ENCODE measurements around the gene MEGF11.

The MEGF11 gene

GRCh38 chr15:66109826-66110225 lies 143.7 kb downstream of the MEGF11 start:
- no peak overlapping the region for H2AFZ ChIP-seq (ENCODE audit: low read depth, low read length, severe bottlenecking)
- no peak overlapping the region for H3K9ac ChIP-seq (ENCODE audit: low read length)
- no peak overlapping the region for H3K27ac ChIP-seq (ENCODE audit: low read depth, low read length)
- no peak overlapping the region for H3K4me3 ChIP-seq (ENCODE audit: insufficient read depth, low read length, poor library complexity, severe bottlenecking)
- no peaks in the 10 kb centered on the region for H3K9me2 ChIP-seq (replicated peaks; ENCODE audit: insufficient read depth, low read length)
- H3K79me2 ChIP-seq (ENCODE audit: insufficient read depth, low read length): no peaks in the 10 kb centered on the region
- no peaks in the 10 kb centered on the region for H3K27me3 ChIP-seq (ENCODE audit: low read length)
- no peaks in the 10 kb centered on the region for H3F3A ChIP-seq (ENCODE audit: insufficient read depth)
- H3K36me3 ChIP-seq (ENCODE audit: low read length): no peaks in the 10 kb centered on the region
- no peak overlapping the region for H3K4me2 ChIP-seq (ENCODE audit: low read depth, low read length, poor library complexity, severe bottlenecking)
- no peaks in the 10 kb centered on the region for H3K9me3 ChIP-seq (ENCODE audit: insufficient read depth, low read length)
- TF ChIP-seq CTCF (IDR thresholded peaks at IDR 0.05; ENCODE audit: insufficient read depth, low read length, poor library complexity, severe bottlenecking) (no peak), EZH2phosphoT487 (conservative IDR thresholded peaks at IDR 0.05; ENCODE audit: low read length) (no peak)
- H4K20me1 ChIP-seq (ENCODE audit: low read depth, low read length): no peaks in the 10 kb centered on the region

GRCh38 chr15:66108483-66109265 lies 144.9 kb downstream of the MEGF11 start:
- no peak overlapping the region for H3K4me2 ChIP-seq (ENCODE audit: low read depth, low read length, poor library complexity, severe bottlenecking)

GRCh38 chr15:66107070-66107469 lies 146.5 kb downstream of the MEGF11 start:
- Histone ChIP-seq H3F3A (ENCODE audit: insufficient read depth) (no peaks in the 10 kb centered on the region), H2AFZ (ENCODE audit: low read depth, low read length, severe bottlenecking) (no peak overlapping the region), H3K4me2 (ENCODE audit: low read depth, low read length, poor library complexity, severe bottlenecking) (no peak overlapping the region), H4K20me1 (ENCODE audit: low read depth, low read length) (no peaks in the 10 kb centered on the region), H3K4me3 (ENCODE audit: insufficient read depth, low read length, poor library complexity, severe bottlenecking) (no peak overlapping the region), H3K9me2 (replicated peaks; ENCODE audit: insufficient read depth, low read length) (no peaks in the 10 kb centered on the region), H3K9me3 (ENCODE audit: insufficient read depth, low read length) (no peaks in the 10 kb centered on the region), H3K79me2 (ENCODE audit: insufficient read depth, low read length) (no peaks in the 10 kb centered on the region), H3K36me3 (ENCODE audit: low read length) (no peaks in the 10 kb centered on the region), H3K9ac (ENCODE audit: low read length) (no peak overlapping the region), H3K27me3 (ENCODE audit: low read length) (no peaks in the 10 kb centered on the region), H3K27ac (ENCODE audit: low read depth, low read length) (no peak overlapping the region)
- no peak for TF ChIP-seq CTCF (IDR thresholded peaks at IDR 0.05; ENCODE audit: insufficient read depth, low read length, poor library complexity, severe bottlenecking)
- no peak for TF ChIP-seq EZH2phosphoT487 (conservative IDR thresholded peaks at IDR 0.05; ENCODE audit: low read length)

More at GRCh38 chr15:66108483-66109265, 144.9 kb downstream of the MEGF11 start:
- Histone ChIP-seq H3K9me3 (ENCODE audit: insufficient read depth, low read length) (no peaks in the 10 kb centered on the region), H3K9ac (ENCODE audit: low read length) (no peak overlapping the region), H3K4me3 (ENCODE audit: insufficient read depth, low read length, poor library complexity, severe bottlenecking) (no peak overlapping the region), H3K27ac (ENCODE audit: low read depth, low read length) (no peak overlapping the region), H3F3A (ENCODE audit: insufficient read depth) (no peaks in the 10 kb centered on the region), H3K27me3 (ENCODE audit: low read length) (no peaks in the 10 kb centered on the region), H3K79me2 (ENCODE audit: insufficient read depth, low read length) (no peaks in the 10 kb centered on the region), H3K9me2 (replicated peaks; ENCODE audit: insufficient read depth, low read length) (no peaks in the 10 kb centered on the region), H4K20me1 (ENCODE audit: low read depth, low read length) (no peaks in the 10 kb centered on the region), H3K36me3 (ENCODE audit: low read length) (no peaks in the 10 kb centered on the region), H2AFZ (ENCODE audit: low read depth, low read length, severe bottlenecking) (no peak overlapping the region)
- TF ChIP-seq EZH2phosphoT487 (conservative IDR thresholded peaks at IDR 0.05; ENCODE audit: low read length) (no peak), CTCF (IDR thresholded peaks at IDR 0.05; ENCODE audit: insufficient read depth, low read length, poor library complexity, severe bottlenecking) (no peak)
